Activated CD8-positive, alpha-beta memory T cell treated with anti-CD3 and anti-CD28 coated beads for 24 hours (primary cell): ENCODE data around the gene BABAM2.
"Not testable (repeated sequence)": the region's sequence is repeated elsewhere in the genome, so short reads cannot be mapped to it uniquely, and the experiment has no call there.

ENCODE experiments used
- DNase-seq: peaks from one replicate; pipeline ENCODE4 v3.0.0-alpha.2; 2020

Gene BABAM2

DNA sequence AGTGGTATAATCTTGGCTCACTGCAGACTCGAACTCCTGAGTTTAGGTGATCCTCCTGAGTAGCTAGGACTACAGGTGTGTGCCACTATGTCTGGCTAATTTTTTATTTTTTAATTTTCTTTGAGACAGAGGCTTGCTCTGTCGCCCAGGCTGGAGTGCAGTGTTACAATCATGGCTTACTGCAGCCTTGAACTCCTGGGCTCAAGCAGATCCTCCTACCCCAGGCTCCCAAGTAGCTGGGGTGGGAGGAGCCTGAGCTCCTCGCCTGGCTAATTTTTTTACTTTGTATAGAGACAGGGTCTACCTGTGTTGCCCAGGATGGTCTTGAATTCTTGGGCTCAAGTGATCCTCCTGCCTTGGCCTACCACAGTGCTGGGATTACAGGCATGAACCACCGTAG lies 62.5 kb downstream of the BABAM2 start:
- DNase-seq: no peak

DNA sequence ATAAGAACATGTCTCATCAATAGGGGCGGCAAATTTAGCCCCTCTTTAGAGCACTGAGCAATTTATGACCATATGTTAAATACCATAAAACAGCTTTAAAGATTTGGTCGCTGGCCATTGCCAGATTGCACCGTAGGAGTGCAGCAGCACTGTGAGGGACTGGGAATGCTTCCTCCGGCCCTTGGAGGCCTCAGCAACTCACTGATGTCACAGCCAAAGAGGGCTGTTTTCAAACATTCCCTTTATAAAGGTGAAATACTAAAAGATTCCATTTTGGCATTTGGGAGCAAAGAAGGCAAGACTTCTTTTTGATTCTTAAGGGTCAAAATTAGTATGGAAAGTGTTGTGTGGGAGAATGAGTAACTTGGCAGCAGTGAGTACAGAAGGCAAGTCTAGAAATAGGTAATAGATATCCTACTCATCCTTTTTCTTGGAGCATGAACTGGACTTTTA lies 63.7 kb downstream of the BABAM2 start:
- DNase-seq: no peak

DNA sequence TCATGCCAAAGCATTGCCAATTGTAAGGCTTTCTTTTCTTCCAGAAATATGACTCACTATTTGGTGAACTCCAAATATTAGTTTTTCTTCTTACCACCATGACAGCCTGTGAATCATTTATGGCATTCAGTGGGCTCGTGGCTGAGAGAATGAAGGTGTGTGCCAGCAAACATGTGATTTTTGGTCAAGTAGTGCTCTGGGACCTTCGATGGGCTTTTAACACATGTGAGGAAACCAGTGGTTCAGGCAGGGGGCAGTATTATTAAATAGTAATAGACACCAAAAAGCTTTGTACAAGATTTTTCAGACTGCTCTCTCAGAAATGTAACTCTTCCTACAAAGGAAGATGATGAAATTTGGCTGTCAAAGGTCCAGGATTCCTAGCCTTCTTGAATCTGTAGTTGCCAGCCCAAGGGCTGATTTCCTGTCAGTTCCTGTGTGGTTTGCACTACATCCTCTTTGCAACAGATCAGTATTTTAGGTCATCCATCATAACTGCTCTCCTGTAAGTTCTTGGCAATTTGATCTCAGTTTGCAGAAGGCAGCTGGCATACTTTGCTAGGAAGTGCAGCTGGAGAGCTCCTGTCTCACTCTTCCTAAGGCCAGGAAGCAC lies 64.3 kb downstream of the BABAM2 start:
- no peak for DNase-seq

DNA sequence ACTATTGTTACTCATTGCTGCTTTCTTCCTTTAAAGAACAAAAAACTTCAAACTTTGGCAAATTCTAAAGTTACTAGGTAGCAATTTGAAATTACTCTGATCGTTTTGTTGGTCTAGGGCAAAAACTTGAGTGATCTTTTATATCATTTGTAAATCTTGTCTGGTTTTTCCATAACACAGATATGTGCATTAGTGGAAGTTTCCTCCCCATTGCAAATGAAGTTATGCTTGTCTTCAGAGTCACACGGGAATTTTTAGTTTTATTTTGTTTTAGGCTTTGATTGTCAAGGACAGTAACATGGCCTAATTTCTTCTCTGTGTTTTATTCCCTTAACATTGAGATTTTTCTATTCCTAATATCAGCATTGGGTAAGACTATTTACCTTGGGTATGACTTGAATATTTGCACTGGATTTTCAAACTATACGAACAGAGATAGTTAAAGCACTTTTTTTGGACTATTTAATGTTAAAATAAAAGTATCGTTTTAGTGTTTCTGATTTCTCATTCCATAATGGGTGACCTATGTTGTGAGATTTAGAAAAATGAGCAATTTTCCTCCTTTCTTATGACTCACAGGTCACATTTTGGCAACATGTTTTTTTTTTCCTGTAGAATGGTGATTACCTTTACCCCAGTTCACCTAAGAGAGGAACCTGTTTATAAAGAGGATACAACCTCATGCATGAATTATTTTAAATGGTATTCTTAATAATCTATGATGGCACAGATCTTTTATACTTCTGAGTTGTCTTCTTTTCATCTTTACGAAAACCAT lies 65.0 kb downstream of the BABAM2 start:
- no peak for DNase-seq

DNA sequence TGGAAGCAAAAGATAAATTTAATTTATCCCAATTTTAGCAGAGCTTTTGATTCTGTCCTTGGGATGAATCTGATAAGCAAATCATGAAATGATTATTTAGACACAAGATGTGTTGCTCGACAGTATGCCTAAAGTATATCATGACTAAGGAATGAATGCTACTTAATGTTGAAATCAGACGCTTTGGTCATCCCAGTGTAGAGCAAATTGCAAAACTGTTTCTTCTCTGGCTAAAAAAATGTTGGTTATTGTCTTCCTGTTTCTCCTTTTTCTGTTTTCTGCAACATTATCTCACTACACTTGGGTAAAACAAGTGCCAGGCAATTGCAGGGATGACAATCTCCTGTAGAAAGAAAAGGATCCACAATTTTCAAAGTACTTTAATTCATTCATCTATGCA lies 66.4 kb downstream of the BABAM2 start:
- no peak for DNase-seq

DNA sequence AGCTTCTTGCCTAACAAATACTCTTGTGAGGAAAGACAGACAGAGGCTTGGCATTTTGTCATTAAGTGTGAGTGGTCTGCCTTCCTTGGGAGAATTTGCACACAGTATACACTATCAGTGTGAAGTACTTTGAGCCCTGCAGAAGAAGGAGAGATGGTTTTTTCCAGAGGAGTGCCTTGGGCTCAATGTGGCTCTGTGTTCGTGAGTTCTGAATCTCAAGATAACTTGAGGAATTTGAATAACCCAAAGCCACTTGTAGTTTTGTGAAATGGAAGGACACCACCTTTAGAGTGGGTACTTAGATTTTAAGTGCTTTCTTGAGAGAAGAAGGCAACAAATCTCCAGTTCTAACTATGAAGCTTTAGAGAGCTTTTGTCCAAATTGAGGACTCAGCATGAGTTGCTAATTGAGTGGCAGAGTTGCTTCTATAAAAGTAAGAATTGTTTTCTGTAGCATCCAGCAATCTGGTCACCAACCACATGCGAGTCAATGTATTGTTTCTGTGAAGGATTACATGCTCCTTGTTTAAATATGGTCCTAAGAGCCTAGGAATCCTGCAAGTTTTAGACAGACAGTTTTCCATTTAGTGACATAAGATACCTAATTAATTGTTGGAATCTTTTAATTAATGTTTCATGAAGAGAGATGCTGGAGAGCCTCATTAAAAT lies 68.3 kb downstream of the BABAM2 start:
- no peak for DNase-seq

DNA sequence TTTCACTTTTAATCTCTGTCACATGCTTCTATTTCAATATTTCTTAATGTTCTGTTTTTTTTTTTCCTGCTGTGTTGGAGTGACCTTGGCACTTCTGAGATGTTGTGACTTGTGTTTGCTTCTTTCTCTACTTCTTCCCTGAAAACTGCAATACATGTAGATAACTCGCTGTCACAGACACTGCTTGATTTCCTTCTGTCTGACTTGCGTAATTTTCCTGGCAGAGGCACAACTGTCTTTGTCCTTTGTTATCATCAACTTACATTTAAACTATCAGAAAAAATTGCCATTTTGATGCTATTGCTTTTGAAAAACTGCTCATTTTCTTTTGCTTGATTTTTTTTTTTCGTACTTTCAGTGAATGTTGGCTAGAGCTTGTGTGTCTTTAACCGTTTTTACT lies 69.0 kb downstream of the BABAM2 start:
- DNase-seq: no peak

DNA sequence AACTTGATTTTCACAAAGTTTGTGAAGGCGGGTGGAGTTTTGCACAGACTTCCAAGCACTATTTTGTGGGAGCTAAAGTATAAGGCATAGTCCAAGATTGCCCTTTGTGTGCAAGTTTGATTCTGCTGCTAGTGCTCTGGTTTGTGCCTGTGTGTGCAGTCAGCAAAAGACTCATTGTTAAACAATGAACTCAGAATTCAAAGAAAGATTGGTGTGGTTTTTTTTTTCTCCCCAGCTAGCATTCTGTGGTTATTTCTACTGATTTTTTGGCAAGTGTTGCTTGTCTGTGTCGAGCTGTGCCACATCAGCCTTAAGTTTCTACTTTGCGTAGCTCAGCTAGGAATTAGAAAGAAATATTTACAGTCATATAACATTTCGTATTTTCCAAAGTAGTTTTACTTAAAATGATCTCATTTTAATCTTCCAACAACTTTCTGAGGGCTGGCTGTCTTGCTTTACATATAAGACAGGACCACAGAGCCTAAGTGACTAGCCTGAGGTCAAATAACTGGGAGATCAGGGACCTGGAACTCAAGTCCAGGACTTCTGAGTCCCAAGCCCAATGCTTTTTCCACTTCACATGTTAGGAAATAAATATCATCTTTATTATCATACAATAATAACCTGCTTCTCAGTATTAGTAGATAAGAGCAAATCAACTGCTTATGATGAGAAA lies 69.8 kb downstream of the BABAM2 start:
- DNase-seq: no peak

DNA sequence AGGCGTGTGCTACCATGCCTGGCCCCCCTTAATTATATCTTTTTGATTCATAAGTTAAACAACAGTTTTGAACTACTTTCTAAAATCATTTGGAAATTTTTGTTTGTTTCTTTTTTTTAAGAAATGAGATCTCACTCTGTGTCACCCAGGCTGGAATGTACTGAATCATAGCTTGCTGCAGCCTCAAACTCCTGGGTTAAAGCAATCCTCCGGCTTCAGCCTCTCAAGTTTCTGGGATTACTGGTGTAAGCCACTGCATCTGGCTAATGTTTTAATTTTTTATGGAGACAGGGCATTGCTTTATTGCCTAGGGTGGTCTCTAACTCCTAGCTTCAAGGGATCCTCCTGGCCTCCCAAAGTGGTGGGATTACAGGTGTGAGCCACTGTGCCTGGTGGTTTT lies 71.5 kb downstream of the BABAM2 start:
- no peak for DNase-seq

DNA sequence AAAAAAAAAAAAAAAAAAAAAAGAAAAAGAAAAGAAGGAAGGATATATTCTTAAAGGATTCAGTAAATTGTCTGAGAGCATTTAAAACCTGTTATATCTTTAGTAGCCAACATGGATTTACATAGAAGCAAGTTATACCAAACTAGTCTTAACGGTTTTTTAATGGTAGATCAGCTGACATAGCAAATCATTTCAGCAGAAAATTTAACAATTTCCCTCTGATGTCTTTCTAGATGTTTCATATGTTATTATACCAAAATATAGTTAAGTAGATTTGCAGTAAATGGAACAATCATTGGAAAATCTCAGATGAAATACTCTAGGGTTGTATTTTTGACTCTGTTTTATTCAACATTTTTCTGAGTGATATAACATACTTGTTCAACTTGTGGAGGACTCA lies 72.9 kb downstream of the BABAM2 start:
- DNase-seq: no peak

DNA sequence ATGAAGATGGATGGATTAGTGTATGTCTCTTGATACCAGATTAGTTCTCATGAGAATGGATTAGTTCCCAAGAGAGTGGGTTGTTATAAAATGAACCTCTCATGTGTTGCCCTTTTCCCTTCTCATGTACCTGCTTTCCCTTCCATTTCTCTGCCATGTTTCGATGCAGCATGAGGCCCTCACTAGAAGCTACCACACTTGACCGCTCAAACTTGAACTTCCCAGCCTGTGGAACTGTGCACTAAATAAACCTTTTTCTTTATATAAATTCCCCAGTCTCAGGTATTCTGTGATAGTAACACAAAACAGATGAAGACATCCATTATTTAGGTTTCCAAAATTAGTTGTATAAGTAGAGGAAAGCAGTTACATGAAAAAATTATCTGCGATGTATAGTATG lies 73.5 kb downstream of the BABAM2 start:
- no peak for DNase-seq

DNA sequence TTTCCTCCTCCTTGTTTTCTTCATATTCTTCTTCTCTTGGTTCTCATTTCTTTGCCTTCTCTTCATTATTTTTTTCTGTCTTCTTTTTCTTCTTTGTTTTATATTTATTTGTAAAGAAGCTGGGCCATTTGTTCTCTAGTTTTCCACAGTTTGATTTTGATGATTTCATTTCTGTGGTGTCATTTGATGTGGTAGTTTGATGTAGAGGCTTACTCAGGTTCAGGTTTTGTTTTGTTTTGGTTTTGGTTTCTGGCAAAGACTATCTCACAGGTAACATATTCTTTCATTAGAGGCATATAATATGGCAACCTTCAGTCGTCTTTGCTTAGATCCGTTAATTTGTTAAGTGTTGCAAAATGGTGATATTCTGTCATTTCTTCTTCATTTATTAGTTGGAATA lies 75.3 kb downstream of the BABAM2 start:
- no peak for DNase-seq

DNA sequence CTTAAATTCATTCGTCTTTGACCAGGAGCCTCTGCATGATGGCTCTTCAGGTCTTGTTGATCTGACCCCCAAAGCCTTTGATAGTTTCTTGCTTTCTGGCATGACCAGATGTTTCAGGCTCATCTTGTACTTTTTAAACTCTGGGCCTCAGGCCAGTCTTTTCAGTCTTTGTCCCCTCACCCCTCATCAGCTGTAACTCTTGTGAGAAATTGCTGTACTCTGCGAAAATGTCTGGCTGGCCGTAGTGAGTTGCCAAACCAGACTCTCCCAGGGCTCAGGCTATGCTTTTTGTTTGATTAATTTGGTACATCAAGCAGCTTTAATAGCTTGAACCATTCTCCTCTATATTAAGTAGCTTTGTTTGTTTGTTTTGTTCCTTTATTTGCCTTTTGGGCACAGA lies 75.9 kb downstream of the BABAM2 start:
- DNase-seq: no peak

DNA sequence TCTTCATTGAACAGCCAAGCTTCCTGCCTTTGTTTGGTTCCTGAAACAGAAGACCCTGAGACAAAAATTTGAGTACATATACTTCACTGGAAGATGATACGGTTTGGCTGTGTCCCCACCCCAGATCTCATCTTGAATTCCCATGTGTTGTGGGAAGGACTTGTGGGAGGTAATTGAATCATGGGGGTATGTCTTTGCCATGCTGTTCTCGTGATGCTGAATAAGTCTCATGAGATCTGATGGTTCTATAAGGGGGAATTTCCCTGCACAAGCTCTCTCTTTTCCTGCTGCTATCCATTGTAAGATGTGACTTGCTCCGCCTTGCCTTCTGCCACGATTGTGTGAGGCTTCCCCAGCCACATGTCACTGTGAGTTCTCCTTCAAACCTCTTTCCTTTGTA lies 76.5 kb downstream of the BABAM2 start:
- no peak for DNase-seq

DNA sequence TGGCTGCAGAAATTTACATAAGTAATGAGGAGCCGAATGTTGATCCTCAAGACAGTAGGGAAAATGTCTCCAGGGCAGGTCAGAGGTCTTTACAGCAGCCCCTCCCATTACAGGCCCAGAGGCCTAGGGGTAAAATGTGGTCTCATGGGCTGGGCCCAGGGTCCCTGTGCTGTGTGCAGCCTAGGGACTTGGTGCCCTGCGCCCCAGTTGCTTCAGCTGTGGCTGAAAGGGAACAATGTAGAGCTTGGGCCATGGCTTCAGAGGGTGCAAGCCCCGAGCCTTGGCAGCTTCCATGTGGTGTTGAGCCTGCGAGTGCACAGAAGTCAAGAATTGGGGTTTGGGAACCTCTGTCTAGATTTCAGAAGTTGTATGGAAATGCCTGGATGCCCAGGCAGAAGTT lies 77.5 kb downstream of the BABAM2 start:
- DNase-seq: not testable (repeated sequence)

DNA sequence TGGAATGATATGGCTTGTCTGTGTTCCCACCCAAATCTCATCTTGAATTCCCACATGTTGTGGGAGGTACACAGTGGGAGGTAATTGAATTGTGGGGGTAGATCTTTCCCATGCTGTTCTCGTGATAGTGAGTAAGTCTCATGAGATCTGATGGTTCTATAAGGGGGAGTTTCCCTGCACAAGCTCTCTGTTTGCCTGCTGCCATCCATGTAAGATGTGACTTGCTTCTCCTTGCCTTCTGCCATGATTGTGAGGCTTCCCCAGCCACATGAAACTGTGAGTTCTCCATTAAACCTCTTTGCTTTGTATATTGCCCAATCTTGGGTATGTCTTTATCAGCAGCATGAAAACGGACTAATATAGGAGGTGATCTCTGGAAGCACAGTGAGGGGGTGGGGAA lies 78.4 kb downstream of the BABAM2 start:
- DNase-seq: not testable (repeated sequence)

DNA sequence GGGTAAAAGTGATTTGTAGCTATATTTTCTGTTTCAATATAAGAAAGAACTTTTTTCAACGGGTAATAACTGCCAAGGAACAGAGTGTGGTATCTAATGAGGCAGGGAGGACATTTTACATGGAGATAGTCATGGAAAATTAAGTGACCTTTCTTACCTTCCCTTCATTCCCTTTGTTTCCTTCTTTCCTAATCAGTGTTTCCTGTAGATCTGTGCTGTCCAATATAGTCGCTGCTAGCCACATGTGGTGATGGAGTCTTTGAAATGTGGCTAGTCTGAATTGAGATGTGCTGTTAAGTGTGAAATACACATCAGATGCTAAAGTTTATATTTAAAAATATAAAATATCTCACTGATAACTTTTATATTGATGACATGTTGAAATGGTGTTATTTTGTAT lies 81.8 kb downstream of the BABAM2 start:
- no peak for DNase-seq

DNA sequence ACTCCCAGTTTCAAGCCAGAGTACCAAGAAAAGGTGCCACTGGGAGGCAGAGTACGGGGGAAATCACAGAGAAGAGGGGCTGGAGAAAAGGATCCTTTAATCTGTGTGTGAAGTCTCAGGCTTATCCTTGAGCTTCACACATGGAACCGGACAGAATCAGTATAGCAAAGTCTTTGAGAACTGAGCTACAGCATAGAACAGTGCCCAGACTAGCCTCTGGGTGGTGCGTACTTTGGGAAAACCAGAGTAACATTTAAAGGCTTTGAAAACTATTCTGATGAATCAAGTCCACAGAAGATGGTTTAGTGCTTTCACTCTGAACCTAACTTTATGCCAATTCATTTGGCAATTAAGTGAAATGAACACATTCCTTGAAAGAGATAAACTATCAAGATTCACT lies 83.1 kb downstream of the BABAM2 start:
- DNase-seq: no peak

DNA sequence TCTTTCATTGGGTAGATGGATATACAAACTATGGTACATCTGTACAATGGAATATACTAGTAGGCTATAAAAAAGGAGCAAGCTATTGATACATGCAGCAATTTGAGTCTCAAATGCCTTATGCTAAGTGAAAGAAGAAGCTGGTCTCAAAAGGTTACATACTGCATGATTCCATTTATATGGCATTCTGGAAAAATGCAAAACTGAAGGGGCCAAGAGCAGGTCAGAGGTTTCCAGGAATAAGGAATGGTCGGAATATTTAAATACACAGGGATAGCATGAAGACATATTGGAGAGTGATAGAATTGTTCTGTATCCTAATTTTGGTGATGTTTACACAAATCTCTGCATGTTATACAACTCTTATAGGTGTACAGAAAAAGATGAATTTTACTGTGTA lies 85.8 kb downstream of the BABAM2 start:
- no peak for DNase-seq

DNA sequence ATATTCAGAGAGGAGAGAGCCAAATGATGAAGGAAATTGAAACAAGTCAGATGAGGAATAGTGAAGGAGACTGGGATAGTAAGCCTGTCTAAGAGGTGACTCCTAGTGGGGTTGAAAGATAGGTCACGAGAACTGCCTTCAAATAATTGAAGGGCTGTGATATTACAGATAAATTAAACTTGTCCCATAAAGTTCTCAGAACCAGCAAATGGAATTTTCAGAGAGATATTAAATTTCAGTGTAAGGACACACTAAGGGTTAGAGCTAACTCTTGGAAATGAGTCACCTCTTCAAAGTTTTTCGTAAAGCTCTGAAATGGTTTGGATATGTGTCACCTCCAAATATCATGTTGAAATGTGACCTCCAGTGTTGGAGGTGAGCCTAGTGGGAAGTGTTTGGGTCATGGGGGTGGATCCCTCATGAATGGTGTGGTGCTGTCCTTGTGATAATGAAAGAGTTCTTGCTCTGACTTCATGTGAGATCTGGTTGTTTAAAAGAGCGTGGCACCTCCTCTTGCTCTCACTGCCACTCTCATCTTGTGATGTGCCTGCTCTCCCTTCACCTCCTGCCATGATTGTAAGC lies 87.3 kb downstream of the BABAM2 start:
- DNase-seq: no peak

DNA sequence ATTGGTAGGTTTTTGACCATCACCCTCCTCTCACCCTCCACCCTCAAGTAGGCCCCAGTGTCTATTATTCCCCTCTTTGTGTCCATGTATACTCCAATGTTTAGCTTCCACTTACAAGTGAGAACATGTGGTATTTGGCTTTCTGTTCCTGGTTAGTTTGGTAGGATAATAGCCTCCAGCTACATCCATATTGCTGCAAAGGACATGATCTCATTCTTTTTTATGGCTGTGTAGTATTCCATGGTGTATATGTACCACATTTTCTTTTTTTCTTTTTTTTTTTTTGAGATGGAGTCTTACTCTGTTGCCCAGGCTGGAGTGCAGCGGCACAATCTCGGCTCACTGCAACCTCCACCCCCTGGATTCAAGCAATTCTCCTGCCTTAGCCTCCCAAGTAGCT lies 88.2 kb downstream of the BABAM2 start:
- DNase-seq: not testable (repeated sequence)

DNA sequence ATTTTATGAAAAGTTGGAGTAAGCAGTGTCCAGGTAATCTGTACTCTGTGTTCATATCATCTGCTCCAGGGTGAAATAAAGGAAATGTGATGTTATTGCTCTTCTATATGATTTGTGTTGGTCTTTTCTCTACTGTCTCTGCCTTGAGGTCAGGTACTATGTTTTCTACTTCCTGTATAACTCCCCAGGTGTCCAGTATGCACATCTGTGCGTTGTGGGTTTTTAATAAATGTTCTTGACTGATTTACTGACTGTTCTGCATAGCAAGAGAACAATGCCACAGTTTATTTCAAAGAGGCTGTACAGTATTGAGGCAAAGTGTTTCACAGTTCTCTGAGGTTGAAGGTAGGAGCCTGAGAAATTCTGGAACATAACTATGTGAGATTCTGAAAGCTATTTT lies 89.7 kb downstream of the BABAM2 start:
- DNase-seq: no peak

DNA sequence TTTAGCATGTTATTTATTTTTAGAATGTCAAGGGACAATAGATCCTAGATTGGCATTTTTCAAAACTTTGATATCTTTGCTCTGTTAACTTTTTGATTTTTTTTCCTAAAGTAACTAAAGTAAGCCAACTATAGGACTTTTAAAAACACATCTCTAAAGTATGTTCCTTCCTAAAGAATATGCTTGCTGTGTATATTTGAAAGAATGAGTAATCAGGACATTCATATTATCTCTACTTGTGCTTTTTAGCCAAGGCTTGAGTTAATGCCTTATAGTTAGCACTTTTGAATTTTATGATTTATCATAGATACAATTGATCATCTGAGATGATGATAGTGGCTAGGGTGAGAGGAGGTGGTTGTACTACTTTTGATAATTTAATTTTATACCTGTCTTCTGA lies 93.6 kb downstream of the BABAM2 start:
- no peak for DNase-seq
